Breast epithelium (tissue), 4 donors: Measurements from ENCODE around the gene GNLY. TPM values are rescaled to one million over a fixed set of nuclear protein-coding genes. Genes with fewer than 3 reads are reported as not detected.
A peak's percentile ranks its signal among the peaks of the same experiment; 100 is the strongest.

ENCODE experiments used
- DNase-seq, 2 donors: peaks; one replicate each; pipeline ENCODE4 v3.0.0-alpha.2; 2019; ENCODE audit warnings: low spot score in 2 of 2
- H3K27ac ChIP-seq, 2 donors: fragments of 200-600 bp; sonication (generic) in 1 of 2; one replicate each; pipeline ENCODE4 v1.5.1; 2016 to 2019; ENCODE audit warnings: mild to moderate bottlenecking in 1 of 2
- H3K27me3 ChIP-seq, 2 donors: fragments of 200-600 bp; sonication (generic) in 1 of 2; one replicate each; pipeline versions ENCODE4 v1.5.1 to v1.6.0; 2017 to 2019; ENCODE audit warnings: control low read depth in 1 of 2, mild to moderate bottlenecking in 1 of 2
- H3K36me3 ChIP-seq: fragments of 200-600 bp; one replicate; pipeline ENCODE4 v1.5.1; 2019
- H3K4me1 ChIP-seq, 2 donors: fragments of 200-600 bp; sonication (generic); one replicate each; pipeline ENCODE4 v1.5.1; 2016 to 2019; ENCODE audit warnings: control low read depth in 1 of 2
- H3K4me3 ChIP-seq, 3 donors: fragments of 200-600 bp; sonication (generic); 1 replicate in 2 of 3; 2 replicates in 1 of 3; pipeline ENCODE4 v1.5.1; 2016 to 2019; ENCODE audit warnings: mild to moderate bottlenecking in 3 of 3, moderate library complexity in 2 of 3
- H3K9me3 ChIP-seq, 2 donors: fragments of 200-600 bp; sonication (generic) in 1 of 2; one replicate each; pipeline ENCODE4 v1.5.1; 2016 to 2019; ENCODE audit warnings: control low read depth in 1 of 2
- CTCF ChIP-seq, 3 donors: fragments of 450-650 bp; IDR thresholded peaks; one replicate each; pipeline ENCODE4 v1.5.1; 2016 to 2017; ENCODE audit warnings: antibody characterized with exemption in 3 of 3, mild to moderate bottlenecking in 3 of 3, moderate library complexity in 3 of 3
- POLR2A ChIP-seq: fragments of 450-650 bp; IDR thresholded peaks from one replicate; pipeline ENCODE4 v1.6.1; 2016; ENCODE audit warnings: antibody characterized with exemption, mild to moderate bottlenecking, moderate library complexity
- POLR2AphosphoS5 ChIP-seq, 3 donors: sonication (generic); formaldehyde crosslinking; IDR thresholded peaks; one replicate each; pipeline ENCODE4 v1.6.1; 2017; ENCODE audit warnings: antibody characterized with exemption in 3 of 3
- intact Hi-C: fragments of 100-400 bp; cut with DNase I; formaldehyde crosslinking; loops from one replicate; pipeline ENCODE4 v1.15.1; 2023; ENCODE audit warnings: low total_unique reads
- total RNA-seq, 3 donors: library from RNA; depleted of rRNA; stranded (reverse); fragments of >200 nt; gene quantifications; one replicate each; pipeline ENCODE4 v1.1.0, GENCODE V29; 2016

Gene GNLY
- total RNA-seq, 3 donors from 2014 or later, result 2.0 to 2.6 (median 2.1) TPM

GRCh38 chr2:85737481-85737880 lies 43.3 kb downstream of the GNLY start:
- TF ChIP-seq CTCF (IDR thresholded peaks at IDR 0.05) (no peak), POLR2AphosphoS5 (IDR thresholded peaks at IDR 0.05) (peak; percentile 80 to 93 (median 92))
- intact Hi-C loops, result no loop called here
- peaks cover 10 to 16% of the 10 kb centered on the region in 2 donors for H3K4me1 ChIP-seq
- no peaks in the 10 kb centered on the region for H3K27me3 ChIP-seq
- H3K4me3 ChIP-seq, result no peak overlapping the region
- H3K27ac ChIP-seq, result peak overlapping the region; percentile 75 to 84
- no peaks in the 10 kb centered on the region for H3K9me3 ChIP-seq
- DNase-seq, result peak; percentile 65 to 88
- no peaks in the 10 kb centered on the region for H3K36me3 ChIP-seq

GRCh38 chr2:85737961-85738360 lies 43.8 kb downstream of the GNLY start:
- H3K27me3 ChIP-seq, result no peaks in the 10 kb centered on the region
- peak overlapping the region; percentile 75 to 84 for H3K27ac ChIP-seq
- H3K36me3 ChIP-seq, result no peaks in the 10 kb centered on the region
- DNase-seq, result no peak
- TF ChIP-seq POLR2A (no peak), CTCF (IDR thresholded peaks at IDR 0.05) (no peak), POLR2AphosphoS5 (IDR thresholded peaks at IDR 0.05) (no peak)
- H3K9me3 ChIP-seq, result no peaks in the 10 kb centered on the region
- H3K4me1 ChIP-seq, result peaks cover 12 to 19% of the 10 kb centered on the region in 2 donors
- no peak overlapping the region for H3K4me3 ChIP-seq
- intact Hi-C loops, result no loop called here

- Histone ChIP-seq H3K4me1 (peaks cover 18 to 33% of the 10 kb centered on the region in 2 donors), H3K9me3 (no peaks in the 10 kb centered on the region), H3K27ac (peak overlapping the region in 1 of 2 donors; percentile 97), H3K27me3 (no peaks in the 10 kb centered on the region), H3K4me3 (no peak overlapping the region), H3K36me3 (no peaks in the 10 kb centered on the region)
- TF ChIP-seq POLR2A (no peak), POLR2AphosphoS5 (IDR thresholded peaks at IDR 0.05) (no peak), CTCF (IDR thresholded peaks at IDR 0.05) (no peak)
- intact Hi-C loops, result no loop called here
- no peak for DNase-seq
Measured at GRCh38 chr2:85740193-85740592, 46.0 kb downstream of the GNLY start.

- peak overlapping the region in 1 of 3 donors; percentile 13 for H3K4me3 ChIP-seq
- peaks cover 18 to 38% of the 10 kb centered on the region in 2 donors for H3K4me1 ChIP-seq
- no peaks in the 10 kb centered on the region for H3K27me3 ChIP-seq
- H3K27ac ChIP-seq, result peak overlapping the region; percentile 95 to 97
- no peaks in the 10 kb centered on the region for H3K9me3 ChIP-seq
- intact Hi-C loops, result no loop called here
- TF ChIP-seq CTCF (IDR thresholded peaks at IDR 0.05) (no peak), POLR2AphosphoS5 (IDR thresholded peaks at IDR 0.05) (no peak), POLR2A (no peak)
- peak; percentile 62 to 79 for DNase-seq
- H3K36me3 ChIP-seq, result no peaks in the 10 kb centered on the region
Measured at GRCh38 chr2:85741211-85741832, 47.2 kb downstream of the GNLY start.

- DNase-seq, result peak; percentile 79 to 91
- Histone ChIP-seq H3K36me3 (no peaks in the 10 kb centered on the region), H3K4me1 (peaks cover 18 to 38% of the 10 kb centered on the region in 2 donors), H3K9me3 (no peaks in the 10 kb centered on the region), H3K4me3 (peak overlapping the region in 2 of 3 donors; percentile 13), H3K27ac (peak overlapping the region; percentile 95 to 97), H3K27me3 (no peaks in the 10 kb centered on the region)
- intact Hi-C loops, result no loop called here
- TF ChIP-seq CTCF (IDR thresholded peaks at IDR 0.05), result peak in 2 of 3 donors; percentile 28 to 36
- TF ChIP-seq POLR2AphosphoS5 (IDR thresholded peaks at IDR 0.05), result peak; percentile 48 to 82 (median 72)
- no peak for TF ChIP-seq POLR2A
Measured at GRCh38 chr2:85741833-85742455, 47.8 kb downstream of the GNLY start.
